H7 (cell line): Measurements from ENCODE around the gene PPM1H. TPM values are rescaled to one million over a fixed set of nuclear protein-coding genes. Genes with fewer than 3 reads are reported as not detected.

Experiments used
- DNase-seq: peaks from one replicate; pipeline ENCODE4 v3.0.0; 2012
- H3K27me3 ChIP-seq: 2 replicates; pipeline ENCODE4 v1.6.0; 2011; ENCODE audit warnings: mild to moderate bottlenecking, low read length; ENCODE audit not compliant: control insufficient read depth, insufficient read depth
- H3K36me3 ChIP-seq: replicated peaks from 2 replicates; pipeline ENCODE4 v1.5.1; 2011; ENCODE audit warnings: low read length; ENCODE audit not compliant: control insufficient read depth, insufficient read depth
- H3K4me3 ChIP-seq: 2 replicates; pipeline ENCODE4 v1.5.1; 2011; ENCODE audit warnings: low read depth, mild to moderate bottlenecking, control low read depth, low read length, moderate library complexity; ENCODE audit not compliant: insufficient read depth
- total RNA-seq: library from RNA; depleted of rRNA; stranded (reverse); fragments of >200 nt; shearing (Covaris generic); gene quantifications from 2 replicates; pipeline ENCODE4 v1.2.3, GENCODE V29; 2014

The PPM1H gene
- total RNA-seq, 1 experiment from 2014 or later: 17.0 TPM

DNA sequence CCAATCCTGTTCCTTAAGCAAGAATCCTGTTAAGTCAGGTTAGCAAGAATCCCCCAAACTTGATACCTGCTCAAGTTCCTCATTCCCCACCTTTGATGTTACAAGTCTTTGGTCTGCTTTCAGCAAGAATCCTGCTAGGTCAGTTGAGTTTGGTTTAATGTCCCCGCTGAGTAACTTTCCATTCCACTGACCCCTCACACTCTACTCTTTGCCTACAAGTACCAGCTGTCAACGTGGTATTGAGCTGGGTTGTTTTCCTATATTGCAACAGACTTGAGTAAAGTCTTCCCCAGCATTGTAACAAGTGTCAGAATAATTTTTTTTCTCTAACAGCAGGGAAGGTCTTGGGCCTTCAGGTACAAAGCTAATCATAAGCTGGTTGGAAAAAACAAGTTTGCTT, 6.3 kb downstream of the PPM1H start:
- no peak overlapping the region for H3K4me3 ChIP-seq
- DNase-seq: no peak
- H3K36me3 ChIP-seq: no peaks in the 10 kb centered on the region
- peaks cover under 1% of the 10 kb centered on the region; the same call in 1 of the 2 replicates for H3K27me3 ChIP-seq

DNA sequence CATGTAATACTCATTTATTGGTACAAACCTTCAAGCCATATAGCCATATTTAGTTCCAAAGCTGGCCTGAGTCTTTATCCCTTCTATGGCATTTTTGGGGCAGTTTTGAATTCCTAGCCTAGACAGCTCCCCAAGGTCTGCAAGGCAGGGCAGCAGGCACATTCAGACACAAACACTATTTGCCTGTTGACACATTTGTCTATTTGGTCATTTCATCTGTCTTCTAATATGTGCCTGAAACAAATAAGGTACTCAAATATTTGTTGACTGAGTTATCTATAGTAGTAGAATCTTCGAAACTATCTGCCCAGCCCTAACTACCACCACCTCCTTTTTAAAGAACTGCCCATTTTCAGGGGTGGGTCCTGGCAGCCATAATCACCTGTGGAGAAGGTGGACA, 9.3 kb downstream of the PPM1H start:
- no peaks in the 10 kb centered on the region for H3K36me3 ChIP-seq
- H3K27me3 ChIP-seq: no peaks in the 10 kb centered on the region
- H3K4me3 ChIP-seq: no peak overlapping the region
- DNase-seq: no peak

DNA sequence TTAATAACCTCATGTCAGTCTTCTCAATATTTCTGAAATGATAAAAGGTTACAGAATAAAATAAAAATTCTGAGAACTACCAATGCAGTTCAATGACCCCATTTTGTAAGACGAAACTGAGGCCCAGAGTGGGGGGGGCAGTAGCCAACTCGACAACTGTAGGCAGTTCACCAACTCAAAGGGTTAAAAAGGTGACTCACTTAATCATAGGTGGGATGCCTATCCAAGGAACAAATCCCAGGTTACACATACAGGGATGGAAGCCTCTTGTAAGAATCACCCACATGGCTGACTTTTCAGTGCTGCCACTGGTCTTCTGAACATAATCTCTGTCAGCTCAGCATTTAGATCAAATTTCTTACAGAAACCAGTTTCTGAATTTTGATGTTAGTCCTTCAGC, 10.9 kb downstream of the PPM1H start:
- Histone ChIP-seq H3K36me3 (no peaks in the 10 kb centered on the region), H3K27me3 (no peaks in the 10 kb centered on the region), H3K4me3 (no peak overlapping the region)
- no peak for DNase-seq

DNA sequence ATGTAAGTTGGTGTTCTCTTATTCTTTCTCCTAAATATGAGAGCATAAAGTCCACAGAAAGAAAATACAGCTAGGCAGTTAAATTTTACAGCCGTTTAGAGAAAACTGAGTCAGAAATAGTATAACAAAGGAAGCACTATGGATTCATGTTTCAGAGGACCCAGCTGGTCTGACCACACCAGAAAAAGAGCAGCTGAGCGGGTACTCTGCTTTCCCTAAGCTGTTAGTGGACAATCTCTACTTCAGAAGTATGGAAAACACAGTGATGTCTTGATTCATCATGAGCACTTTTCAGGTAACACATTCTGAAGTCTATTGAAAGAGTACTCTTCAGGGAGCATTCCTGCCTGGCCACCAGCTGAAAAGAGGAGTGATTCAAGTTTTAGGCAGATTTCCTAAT, 12.4 kb downstream of the PPM1H start:
- H3K27me3 ChIP-seq: no peaks in the 10 kb centered on the region
- H3K36me3 ChIP-seq: no peaks in the 10 kb centered on the region

DNA sequence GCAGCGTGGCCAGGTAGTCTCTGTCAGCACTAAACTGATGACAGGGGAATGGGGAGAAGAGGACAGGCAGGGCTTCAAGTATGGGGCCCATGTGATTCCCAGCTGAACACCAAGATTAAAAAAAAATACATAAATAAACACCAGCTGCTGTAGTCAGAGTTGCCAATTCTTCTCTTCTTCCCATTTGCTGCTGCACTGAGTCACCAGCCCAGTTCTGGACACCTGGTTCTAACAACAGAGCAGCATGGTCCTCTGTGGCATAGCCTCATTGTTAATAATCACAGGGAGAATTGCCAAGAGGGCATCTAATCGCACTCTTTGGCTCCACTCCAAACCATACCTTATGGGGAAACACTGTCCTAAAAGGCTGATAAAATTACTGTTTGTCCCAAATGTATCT, 15.1 kb downstream of the PPM1H start:
- H3K27me3 ChIP-seq: no peaks in the 10 kb centered on the region
- H3K4me3 ChIP-seq: no peak overlapping the region
- H3K36me3 ChIP-seq: no peaks in the 10 kb centered on the region
- no peak for DNase-seq

More for the DNA sequence above, 12.4 kb downstream of the PPM1H start:
- DNase-seq: no peak
- H3K4me3 ChIP-seq: no peak overlapping the region

DNA sequence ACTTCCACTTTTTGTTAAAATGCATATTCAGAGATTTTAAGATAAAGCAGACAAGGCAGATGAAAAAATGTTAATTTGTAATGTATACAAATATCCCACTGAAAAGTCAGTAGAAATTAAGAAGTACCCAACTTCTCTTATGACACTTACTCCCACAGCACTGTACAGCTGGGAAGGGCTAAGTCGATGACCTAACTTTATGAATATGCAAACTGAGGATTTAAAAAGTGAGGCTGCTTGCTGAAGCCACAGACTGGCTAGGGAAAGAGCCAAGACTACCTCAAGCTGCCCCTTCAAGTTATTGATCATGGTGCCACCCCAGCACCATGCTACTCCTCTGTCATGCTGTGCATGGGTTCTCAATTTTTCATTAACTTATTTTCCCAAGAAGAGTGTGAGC, 17.0 kb downstream of the PPM1H start:
- no peak overlapping the region for H3K4me3 ChIP-seq
- H3K36me3 ChIP-seq: no peaks in the 10 kb centered on the region
- DNase-seq: no peak
- no peaks in the 10 kb centered on the region for H3K27me3 ChIP-seq

DNA sequence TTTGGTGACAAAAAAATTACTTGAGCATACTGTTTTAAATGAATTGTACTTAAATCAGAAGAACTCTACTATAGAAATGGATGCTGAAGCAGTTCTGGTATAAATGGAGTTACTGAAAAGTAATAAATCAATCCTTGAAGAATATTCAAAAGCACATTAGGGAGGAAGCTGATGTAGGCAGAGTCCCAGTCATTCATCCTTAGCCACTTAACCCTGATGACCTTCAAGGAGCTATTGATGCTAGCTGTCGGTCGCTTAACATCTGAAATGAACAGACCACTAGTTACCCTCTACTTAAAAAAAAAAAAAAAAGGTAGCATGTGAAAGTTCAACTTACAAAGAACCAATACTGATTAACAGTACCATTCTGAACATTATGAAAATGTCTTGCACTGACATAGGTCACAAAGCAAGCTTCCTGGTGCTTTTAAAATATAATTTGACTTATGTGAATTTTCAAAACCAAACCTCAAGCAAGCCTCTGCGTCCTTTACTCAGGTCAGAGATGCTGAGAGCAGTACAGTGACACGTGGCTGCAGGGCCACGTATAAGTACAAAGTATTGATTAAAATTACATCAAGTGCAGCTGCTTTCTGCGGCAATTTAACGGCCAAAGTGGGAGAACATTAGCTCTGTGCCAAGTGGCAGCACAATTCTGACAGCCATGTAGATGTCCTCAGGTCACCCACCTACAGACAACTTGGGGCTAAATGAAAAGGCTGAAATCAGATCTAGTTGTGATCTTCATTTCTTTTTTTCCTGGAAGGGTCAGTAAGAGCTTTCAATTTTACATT, 18.1 kb downstream of the PPM1H start:
- Histone ChIP-seq H3K27me3 (no peaks in the 10 kb centered on the region), H3K4me3 (no peak overlapping the region), H3K36me3 (no peaks in the 10 kb centered on the region)
- DNase-seq: no peak

DNA sequence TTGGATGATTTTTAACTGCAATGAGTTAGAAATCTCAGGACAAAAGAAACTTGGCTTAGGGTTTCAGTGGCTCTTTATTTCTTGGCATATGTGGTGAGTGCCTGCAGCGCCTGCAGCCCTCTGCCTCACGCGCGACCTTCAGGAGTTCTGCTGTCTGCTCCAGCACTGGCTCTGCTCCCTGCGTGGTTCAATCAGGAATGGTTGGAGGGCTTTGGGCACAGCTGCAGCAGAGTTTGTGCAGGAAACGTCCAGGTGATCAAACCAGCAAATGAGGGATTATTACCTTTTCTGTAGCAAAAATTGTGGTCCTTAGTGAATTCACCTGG, 19.8 kb downstream of the PPM1H start:
- Histone ChIP-seq H3K27me3 (no peaks in the 10 kb centered on the region), H3K36me3 (no peaks in the 10 kb centered on the region)
- DNase-seq: no peak

DNA sequence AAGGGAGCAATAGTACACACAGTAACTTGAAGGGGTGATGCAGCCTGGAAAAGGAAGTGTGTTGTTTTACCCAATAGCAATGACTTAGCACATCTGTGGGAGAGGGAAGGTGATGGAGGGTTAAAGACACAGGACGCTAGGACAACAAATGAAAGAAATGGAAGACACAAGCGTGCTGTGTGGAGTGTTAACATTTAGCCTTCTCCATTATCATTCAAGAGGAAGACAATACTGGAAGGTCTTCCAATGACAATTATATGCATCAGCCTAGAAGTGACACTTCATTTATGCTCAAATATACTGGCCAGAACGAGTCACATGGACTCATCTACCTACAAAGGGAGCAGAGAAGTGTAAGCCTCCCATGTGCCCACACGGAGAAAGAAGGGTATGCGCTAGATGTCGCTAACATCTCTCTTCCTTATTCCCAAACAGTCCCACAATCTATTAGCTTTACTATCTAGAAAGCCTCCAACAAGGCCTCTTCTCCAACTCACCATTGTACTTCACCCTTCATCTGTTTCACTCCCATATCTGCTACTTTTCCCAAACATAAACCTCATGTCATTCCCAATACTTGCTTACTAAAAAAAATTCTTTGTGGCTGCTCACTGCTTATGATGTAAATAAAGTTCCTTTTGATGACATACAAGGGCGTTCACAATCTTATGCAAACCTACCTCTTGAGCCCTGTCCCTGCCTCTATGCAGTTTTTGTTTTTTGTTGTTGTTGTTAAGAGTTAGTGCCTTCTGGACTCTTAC, 20.3 kb downstream of the PPM1H start:
- DNase-seq: no peak
- Histone ChIP-seq H3K36me3 (no peaks in the 10 kb centered on the region), H3K27me3 (no peaks in the 10 kb centered on the region), H3K4me3 (no peak overlapping the region)

More for the DNA sequence above, 19.8 kb downstream of the PPM1H start:
- H3K4me3 ChIP-seq: no peak overlapping the region

DNA sequence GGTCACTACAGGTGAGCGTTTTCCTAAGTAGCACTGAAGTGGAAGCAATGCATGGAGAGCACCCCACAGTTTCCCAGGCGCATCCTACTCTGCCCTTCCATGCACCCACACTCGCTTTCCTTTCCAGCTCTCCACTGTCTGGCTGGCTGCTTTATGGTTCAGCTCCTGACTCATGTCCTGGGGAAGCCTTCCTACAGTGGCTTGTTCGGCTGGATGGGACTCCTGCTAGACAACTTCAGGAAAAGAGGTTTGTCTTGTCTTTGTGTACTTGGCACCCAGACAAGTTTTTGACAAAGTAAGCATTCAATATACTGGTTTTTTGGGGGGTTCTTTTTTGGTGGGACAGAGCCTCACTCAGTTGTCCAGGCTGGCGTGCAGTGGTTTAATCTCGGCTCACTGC, 21.6 kb downstream of the PPM1H start:
- Histone ChIP-seq H3K4me3 (no peak overlapping the region), H3K27me3 (no peaks in the 10 kb centered on the region), H3K36me3 (no peaks in the 10 kb centered on the region)
- no peak for DNase-seq

DNA sequence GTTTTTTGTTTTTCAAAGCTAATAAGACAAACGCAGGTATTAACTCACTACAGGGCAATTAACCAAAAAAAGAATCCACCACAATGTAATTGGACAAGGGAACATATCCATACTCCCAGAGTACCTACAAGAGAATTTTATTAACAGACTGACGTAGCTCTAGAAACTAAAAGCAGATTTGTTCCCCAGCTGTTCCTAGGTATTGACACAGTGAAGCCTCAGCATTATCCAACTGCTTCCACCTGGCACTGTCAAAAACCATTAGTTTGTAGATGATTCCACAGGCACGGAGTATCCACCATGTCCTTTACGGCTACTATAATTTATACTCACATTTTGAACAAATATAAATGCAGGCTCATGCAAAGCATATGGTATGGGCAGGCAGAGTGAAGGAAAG, 22.3 kb downstream of the PPM1H start:
- no peak for DNase-seq
- Histone ChIP-seq H3K4me3 (no peak overlapping the region), H3K36me3 (no peaks in the 10 kb centered on the region), H3K27me3 (no peaks in the 10 kb centered on the region)

DNA sequence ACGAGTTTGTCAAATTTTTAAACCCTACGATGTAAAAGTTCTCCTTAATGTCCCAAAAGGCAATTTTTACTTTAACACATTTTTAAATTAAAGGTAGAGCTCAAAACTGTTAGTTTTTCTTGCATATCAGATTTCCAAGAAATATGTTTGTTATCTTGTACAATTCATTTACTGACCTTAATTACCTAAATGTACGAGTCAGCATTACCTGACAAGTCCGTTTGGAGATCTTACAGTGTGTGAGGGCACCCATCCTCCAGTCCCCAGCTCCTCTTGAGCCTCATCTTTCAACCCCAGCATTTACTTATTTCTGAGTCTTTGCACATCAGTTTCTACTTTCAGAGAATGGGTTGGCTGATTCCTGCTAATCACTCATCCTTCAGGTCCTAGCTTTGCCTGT, 23.7 kb downstream of the PPM1H start:
- H3K36me3 ChIP-seq: no peaks in the 10 kb centered on the region

DNA sequence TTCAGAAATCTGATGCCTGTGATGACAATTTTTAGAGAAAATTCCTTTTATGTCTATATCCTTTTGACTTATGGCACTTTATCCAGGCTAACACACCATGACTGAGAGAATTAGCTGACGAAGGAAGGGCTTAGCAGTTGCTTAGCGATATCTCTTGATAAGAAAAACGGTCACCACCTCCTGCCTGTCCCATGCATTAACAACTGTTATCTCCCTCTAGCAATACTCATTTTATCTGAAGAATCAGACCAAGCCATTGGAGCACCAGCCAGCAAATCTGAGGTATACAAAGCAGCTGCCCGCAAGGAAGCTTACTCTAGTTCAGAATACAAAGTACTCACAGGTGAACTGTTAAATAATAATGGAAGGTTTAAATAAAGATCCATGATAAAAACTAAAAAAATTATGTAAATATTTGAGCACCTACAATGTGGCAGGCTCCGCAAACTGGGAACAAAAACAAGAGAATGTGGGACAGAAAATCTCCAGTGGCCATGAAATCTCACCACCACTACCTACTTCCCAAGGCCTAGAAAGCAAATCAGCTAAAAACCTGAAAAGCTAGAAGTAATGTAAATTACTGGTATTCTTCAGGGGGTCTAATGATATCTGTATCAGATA, 24.3 kb downstream of the PPM1H start:
- Histone ChIP-seq H3K27me3 (no peaks in the 10 kb centered on the region), H3K4me3 (no peak overlapping the region), H3K36me3 (no peaks in the 10 kb centered on the region)
- DNase-seq: no peak

More for the DNA sequence above, 23.7 kb downstream of the PPM1H start:
- H3K4me3 ChIP-seq: no peak overlapping the region
- no peaks in the 10 kb centered on the region for H3K27me3 ChIP-seq
- no peak for DNase-seq

DNA sequence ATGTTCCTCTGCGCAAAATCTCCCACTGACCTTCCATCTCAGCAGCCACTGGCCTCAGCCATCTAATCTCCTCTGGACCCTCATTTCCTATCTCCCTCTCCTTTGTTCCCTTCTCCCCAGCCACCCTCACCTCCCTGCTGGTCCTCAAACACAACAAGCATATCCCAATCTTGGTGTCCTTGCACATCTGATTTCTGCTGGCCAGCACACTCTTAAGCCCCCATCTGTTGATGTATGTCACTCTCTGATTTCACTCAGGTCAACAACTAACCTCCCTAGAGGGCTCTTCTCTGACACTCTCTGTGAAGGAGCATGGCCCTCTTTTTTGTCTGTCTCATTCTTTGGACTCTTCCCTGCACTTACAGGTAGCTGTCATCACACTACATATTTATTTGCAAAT, 25.6 kb downstream of the PPM1H start:
- no peak for DNase-seq
- H3K36me3 ChIP-seq: no peaks in the 10 kb centered on the region
- H3K4me3 ChIP-seq: no peak overlapping the region
- H3K27me3 ChIP-seq: no peaks in the 10 kb centered on the region

DNA sequence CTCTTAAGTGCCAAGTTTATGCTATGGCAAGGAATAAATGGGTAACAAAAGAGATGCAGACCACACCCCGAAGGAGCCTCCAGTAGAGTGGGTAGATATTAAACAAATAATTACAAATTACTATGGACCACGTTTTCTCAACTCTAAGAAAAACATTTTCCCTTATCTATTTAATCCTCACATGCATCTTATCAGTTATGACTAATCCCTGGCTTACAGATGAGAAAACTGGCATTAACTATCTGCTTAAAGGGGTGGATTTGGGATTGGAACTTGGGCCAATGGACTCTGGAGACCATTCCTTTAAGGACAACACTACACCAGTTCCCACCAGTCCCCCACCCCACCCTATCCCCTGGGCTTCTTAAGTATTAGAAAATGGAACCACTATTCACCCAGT, 26.3 kb downstream of the PPM1H start:
- no peaks in the 10 kb centered on the region for H3K27me3 ChIP-seq

More for the DNA sequence above, 26.3 kb downstream of the PPM1H start:
- no peak for DNase-seq
- Histone ChIP-seq H3K4me3 (no peak overlapping the region), H3K36me3 (no peaks in the 10 kb centered on the region)
